HepG2 (cell line): ENCODE measurements around the gene KANK4. TPM values are rescaled to one million over a fixed set of nuclear protein-coding genes. Genes with fewer than 3 reads are reported as not detected.
A peak's percentile ranks its signal among the peaks of the same experiment; 100 is the strongest.

ENCODE experiments used
- ATAC-seq: fragments of 200-7000 bp; cut with Tn5 transposase; 3 replicates; pipeline ENCODE4 v1.9.1; 2020; ENCODE audit warnings: mild to moderate bottlenecking, moderate library complexity
- BruUV-seq: library from RNA; stranded (reverse); fragments of 400-500 nt; replicated peaks from 2 replicates; lab custom pipeline; 2021; lab: Mats Ljungman, UMichigan
- CTCF ChIA-PET: fragments of 300-600 bp; formaldehyde crosslinking; extraction: SDS; loops from one replicate; lab custom pipeline; 2021; ENCODE audit warnings: low total read pairs, inconsistent platforms, low intra/inter-chr PET ratio; lab: Yijun Ruan, JAX
- POLR2A ChIA-PET: fragments of 350-600 bp; sonication (Branson Sonifier 250); formaldehyde crosslinking; loops from one replicate; lab custom pipeline; 2020; ENCODE audit warnings: antibody characterized with exemption, inconsistent platforms; lab: Yijun Ruan, JAX
- DNase-seq: peaks from one replicate; pipeline ENCODE4 v3.0.0-alpha.2; 2015; ENCODE audit warnings: low spot score
- FAIRE-seq: peaks from 3 replicates; lab custom pipeline; 2011; peaks lifted over from hg19 to GRCh38; lab: Jason Lieb, UNC
- H2AFZ ChIP-seq: one replicate; pipeline ENCODE4 v1.6.1; 2011; ENCODE audit warnings: low read length, inconsistent platforms
- H3K27ac ChIP-seq: fragments of 300-600 bp; 3 replicates; pipeline ENCODE4 v1.8.0; 2011; ENCODE audit warnings: mixed run types, mild to moderate bottlenecking, mixed read lengths, low read length, inconsistent platforms; ENCODE audit not compliant: insufficient read depth; ENCODE audit errors: extremely low read length
- H3K27me3 ChIP-seq, 2 experiments: fragments of 200-600 bp in 1 of 2; 2 replicates in 1 of 2; 3 replicates in 1 of 2; pipeline versions ENCODE4 v1.6.0 to v1.8.0; 2011; ENCODE audit warnings: low read length in 2 of 2, mild to moderate bottlenecking in 2 of 2, moderate library complexity in 2 of 2, inconsistent platforms in 1 of 2; ENCODE audit not compliant: insufficient read depth in 2 of 2, control insufficient read depth in 1 of 2
- H3K36me3 ChIP-seq, 2 experiments: fragments of 200-600 bp in 1 of 2; replicated peaks in 1 of 2; 2 replicates in 1 of 2; 3 replicates in 1 of 2; pipeline versions ENCODE4 v1.5.1 to v1.8.0; 2011; ENCODE audit warnings: low read length in 2 of 2, inconsistent platforms in 1 of 2; ENCODE audit not compliant: insufficient read depth in 2 of 2, control insufficient read depth in 1 of 2
- H3K4me1 ChIP-seq: 2 replicates; pipeline ENCODE4 v1.5.1; 2012; ENCODE audit warnings: low read length, inconsistent platforms; ENCODE audit not compliant: insufficient read depth
- H3K4me2 ChIP-seq: 2 replicates; pipeline ENCODE4 v1.6.0; 2011; ENCODE audit warnings: low read depth, low read length, inconsistent platforms
- H3K4me3 ChIP-seq, 3 experiments: fragments of 200-600 bp in 1 of 3; sonication (generic), shearing (Covaris generic) in 1 of 3; replicated peaks in 1 of 3; 2 replicates each; pipeline ENCODE4 v1.5.1; 2011 to 2016; ENCODE audit warnings: low read length in 3 of 3, inconsistent platforms in 2 of 3, low read depth in 2 of 3, mild to moderate bottlenecking in 2 of 3, control low read depth in 1 of 3, mixed read lengths in 1 of 3; ENCODE audit not compliant: insufficient read depth in 1 of 3
- H3K79me2 ChIP-seq: one replicate; pipeline ENCODE4 v1.6.1; 2011; ENCODE audit warnings: low read length, inconsistent platforms; ENCODE audit not compliant: insufficient read depth
- H3K9ac ChIP-seq: 2 replicates; pipeline ENCODE4 v1.6.0; 2011; ENCODE audit warnings: mild to moderate bottlenecking, low read depth, low read length, inconsistent platforms; ENCODE audit not compliant: insufficient read depth
- H3K9me3 ChIP-seq: 2 replicates; pipeline ENCODE4 v1.5.1; 2012; ENCODE audit warnings: mild to moderate bottlenecking, low read length
- H4K20me1 ChIP-seq: 2 replicates; pipeline ENCODE4 v1.6.0; 2011; ENCODE audit warnings: inconsistent platforms, mild to moderate bottlenecking, low read length, moderate library complexity; ENCODE audit not compliant: insufficient read depth
- PHF8 ChIP-seq: sonication (generic); formaldehyde crosslinking; IDR thresholded peaks from 2 replicates; pipeline ENCODE4 v1.5.0; 2020; ENCODE audit warnings: missing genetic modification reagents
- POLR2AphosphoS5 ChIP-seq: IDR thresholded peaks from 2 replicates; pipeline ENCODE4 v1.6.1; 2012; ENCODE audit warnings: low read depth, low read length
- RFXAP ChIP-seq: sonication (generic); formaldehyde crosslinking; IDR thresholded peaks from 2 replicates; pipeline ENCODE4 v1.4.0; 2020; ENCODE audit warnings: missing genetic modification reagents, borderline replicate concordance
- SALL1 ChIP-seq: sonication (generic); formaldehyde crosslinking; IDR thresholded peaks from 2 replicates; pipeline ENCODE4 v1.8.0; 2022; ENCODE audit warnings: mild to moderate bottlenecking, missing genetic modification reagents
- TARDBP ChIP-seq: sonication (generic); formaldehyde crosslinking; IDR thresholded peaks from 2 replicates; pipeline ENCODE4 v1.8.0; 2022; ENCODE audit warnings: mild to moderate bottlenecking, missing genetic modification reagents
- TEAD3 ChIP-seq: optimal IDR thresholded peaks from 2 replicates; pipeline ENCODE3; 2016; ENCODE audit warnings: borderline replicate concordance
- U2AF2 ChIP-seq: fragments of 200-400 bp; formaldehyde crosslinking; IDR thresholded peaks from 2 replicates; pipeline ENCODE4 v1.6.1; 2017; ENCODE audit warnings: low read depth, mild to moderate bottlenecking, low read length
- ZNF34 ChIP-seq: sonication (generic); formaldehyde crosslinking; IDR thresholded peaks from 2 replicates; pipeline ENCODE4 v1.4.0; 2020; ENCODE audit warnings: mild to moderate bottlenecking, missing genetic modification reagents, borderline replicate concordance
- ZNF383 ChIP-seq: sonication (generic); formaldehyde crosslinking; IDR thresholded peaks from 2 replicates; pipeline ENCODE4 v1.4.0; 2020; ENCODE audit warnings: missing genetic modification reagents, mild to moderate bottlenecking, borderline replicate concordance
- ZNF563 ChIP-seq: sonication (generic); formaldehyde crosslinking; IDR thresholded peaks from 2 replicates; pipeline ENCODE4 v1.8.0; 2022; ENCODE audit warnings: mild to moderate bottlenecking, moderate library complexity, missing genetic modification reagents
- ZNF616 ChIP-seq: sonication (generic); formaldehyde crosslinking; IDR thresholded peaks from 2 replicates; pipeline ENCODE4 v1.5.0; 2020; ENCODE audit warnings: low read depth, mild to moderate bottlenecking, missing genetic modification reagents
- ZNF782 ChIP-seq: sonication (generic); formaldehyde crosslinking; IDR thresholded peaks from 2 replicates; pipeline ENCODE4 v1.4.0; 2020; ENCODE audit warnings: missing genetic modification reagents, mild to moderate bottlenecking, borderline replicate concordance
- WGBS: methylation state at CpG from one replicate; pipeline ENCODE4 v1.1.6; 2017; ENCODE audit warnings: low lambda C conversion rate; 5-methylcytosine and 5-hydroxymethylcytosine counted together
- in situ Hi-C: cut with HindIII; loops from 2 replicates; pipeline ENCODE4 v1.10.0; 2017; ENCODE audit warnings: low pct_unique_long_range_greater_than_20kb; ENCODE audit not compliant: extremely low pct_ligation_motif_present
- intact Hi-C: fragments of 100-400 bp; cut with micrococcal nuclease; formaldehyde crosslinking; loops from one replicate; pipeline ENCODE4 v1.10.0; 2022; ENCODE audit not compliant: unreplicated experiment
- polyA plus RNA-seq, 8 experiments: library from polyadenylated mRNA; depleted of rRNA in 3 of 8; stranded (reverse) in 7 of 8; unstranded in 1 of 8; fragments of >200 nt; fragmentation: Illumina TruSeq in 4 of 8; extraction: Trizol in 4 of 8; gene quantifications; 2 replicates each; pipeline versions ENCODE4 v1.2.1 to v1.2.3, GENCODE V29; 2011 to 2016; ENCODE audit warnings: low read depth in 4 of 8, missing spikeins in 1 of 8, mixed read lengths in 1 of 8; ENCODE audit not compliant: insufficient read depth in 1 of 8
- total RNA-seq, 5 experiments: library from RNA; depleted of rRNA; stranded (reverse); fragments of >200 nt; fragmentation: Illumina TruSeq; extraction: Trizol; gene quantifications; 2 replicates each; pipeline ENCODE4 v1.2.3, GENCODE V29; 2016; ENCODE audit warnings: low read depth in 1 of 5
- TF ChIP-seq, protein P1 (sequence below): sonication (generic); formaldehyde crosslinking; IDR thresholded peaks from 2 replicates; pipeline ENCODE4 v1.5.0; 2020; ENCODE audit warnings: mild to moderate bottlenecking, missing genetic modification reagents
- TF ChIP-seq, protein P2 (sequence below): IDR thresholded peaks from 2 replicates; pipeline ENCODE4 v1.6.1; 2016; ENCODE audit warnings: mild to moderate bottlenecking
- TF ChIP-seq, protein P3 (sequence below), 2 experiments: sonication (generic) in 1 of 2; formaldehyde crosslinking in 1 of 2; IDR thresholded peaks; 2 replicates each; pipeline versions ENCODE4 v1.4.0 to v1.6.1; 2018 to 2020; ENCODE audit warnings: missing genetic modification reagents in 2 of 2, borderline replicate concordance in 1 of 2, low read depth in 1 of 2, mild to moderate bottlenecking in 1 of 2, missing biosample characterization in 1 of 2

Gene KANK4
- total and polyA plus RNA-seq, 2 of the 13 experiments (the other 11 are each of a cell fraction or from before 2014, with no cell fraction given), result 16.1 to 25.7 TPM

DNA sequence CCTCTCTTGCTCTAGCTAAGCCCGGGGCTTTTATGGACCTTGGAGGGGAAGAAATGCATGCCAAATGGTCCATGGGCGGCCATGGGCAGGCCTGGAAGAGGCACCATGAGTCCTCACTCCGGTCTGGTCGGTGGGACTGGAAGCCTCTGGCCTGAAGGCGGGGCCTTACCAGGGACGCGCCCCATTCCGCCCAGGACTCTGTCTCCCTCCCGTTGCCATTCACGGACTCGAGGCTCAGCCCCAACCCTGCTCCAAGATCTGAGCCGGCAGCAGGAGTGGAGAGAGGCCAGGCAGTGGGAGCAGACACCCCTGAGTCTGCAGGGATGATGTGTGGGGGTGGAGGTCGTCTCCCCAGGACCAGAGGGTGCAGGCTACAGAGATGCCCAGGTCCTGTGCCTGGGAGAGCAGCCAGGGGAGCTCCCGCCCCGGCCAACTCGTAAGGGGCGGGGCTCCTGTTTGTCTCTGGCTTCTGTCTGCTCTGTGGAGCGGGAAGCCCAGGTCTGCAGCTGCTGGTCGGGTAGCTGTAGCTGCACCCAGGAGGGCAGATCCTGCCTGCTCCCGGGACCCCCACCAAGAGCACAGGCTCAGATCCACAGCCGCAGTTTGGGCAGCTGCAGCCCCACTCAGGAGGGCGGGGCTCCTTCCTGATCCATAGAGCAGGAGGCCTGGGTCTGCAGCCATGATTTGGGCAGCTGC is 8.3 kb upstream of the KANK4 start:
- H3K4me1 ChIP-seq, result peaks cover 35% of the 10 kb centered on the region
- H3K27ac ChIP-seq, result no peak overlapping the region
- FAIRE-seq (peak; percentile 15), ATAC-seq (peak; percentile 95), DNase-seq (no peak)
- ChIA-PET POLR2A (interaction anchor here (1.3 to 1.7 kb wide), 3 partner anchors 11 to 108 kb away, joined by 3 to 8 read pairs (median 5); no protein-coding TSS in a partner anchor), CTCF (no interaction called here)
- H3K9me3 ChIP-seq, result no peaks in the 10 kb centered on the region
- no peaks in the 10 kb centered on the region for H3K79me2 ChIP-seq
- no TSS peak for BruUV-seq
- no peaks in the 10 kb centered on the region; a peak in 1 of 5 replicates for H3K27me3 ChIP-seq
- peak overlapping the region; percentile 11 to 73 (median 33); a peak in 5 of 6 replicates for H3K4me3 ChIP-seq
- no peaks in the 10 kb centered on the region for H4K20me1 ChIP-seq
- H3K4me2 ChIP-seq, result peak overlapping the region; percentile 90
- intact Hi-C loops, result no loop called here
- WGBS, result 4% methylated on average over 13 of the region's 22 CpGs
- peak overlapping the region; percentile 90 for H2AFZ ChIP-seq
- no peaks in the 10 kb centered on the region for H3K36me3 ChIP-seq
- in situ Hi-C loops, result no loop called here
- H3K9ac ChIP-seq, result 0 out of 2 replicates have a peak overlapping the region, but pooled peaks have one; percentile 20
- TF ChIP-seq, protein P1, sequence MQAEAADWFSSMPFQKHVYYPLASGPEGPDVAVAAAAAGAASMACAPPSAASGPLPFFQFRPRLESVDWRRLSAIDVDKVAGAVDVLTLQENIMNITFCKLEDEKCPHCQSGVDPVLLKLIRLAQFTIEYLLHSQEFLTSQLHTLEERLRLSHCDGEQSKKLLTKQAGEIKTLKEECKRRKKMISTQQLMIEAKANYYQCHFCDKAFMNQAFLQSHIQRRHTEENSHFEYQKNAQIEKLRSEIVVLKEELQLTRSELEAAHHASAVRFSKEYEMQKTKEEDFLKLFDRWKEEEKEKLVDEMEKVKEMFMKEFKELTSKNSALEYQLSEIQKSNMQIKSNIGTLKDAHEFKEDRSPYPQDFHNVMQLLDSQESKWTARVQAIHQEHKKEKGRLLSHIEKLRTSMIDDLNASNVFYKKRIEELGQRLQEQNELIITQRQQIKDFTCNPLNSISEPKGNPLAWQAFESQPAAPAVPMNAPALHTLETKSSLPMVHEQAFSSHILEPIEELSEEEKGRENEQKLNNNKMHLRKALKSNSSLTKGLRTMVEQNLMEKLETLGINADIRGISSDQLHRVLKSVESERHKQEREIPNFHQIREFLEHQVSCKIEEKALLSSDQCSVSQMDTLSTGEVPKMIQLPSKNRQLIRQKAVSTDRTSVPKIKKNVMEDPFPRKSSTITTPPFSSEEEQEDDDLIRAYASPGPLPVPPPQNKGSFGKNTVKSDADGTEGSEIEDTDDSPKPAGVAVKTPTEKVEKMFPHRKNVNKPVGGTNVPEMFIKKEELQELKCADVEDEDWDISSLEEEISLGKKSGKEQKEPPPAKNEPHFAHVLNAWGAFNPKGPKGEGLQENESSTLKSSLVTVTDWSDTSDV, result 0 out of 2 replicates have a peak, but pooled peaks have one; percentile 54
- 0 out of 2 replicates have a peak, but pooled peaks have one; percentile 54 for TF ChIP-seq ZNF34 (CRISPR knock-in tag)
- TF ChIP-seq, protein P2, sequence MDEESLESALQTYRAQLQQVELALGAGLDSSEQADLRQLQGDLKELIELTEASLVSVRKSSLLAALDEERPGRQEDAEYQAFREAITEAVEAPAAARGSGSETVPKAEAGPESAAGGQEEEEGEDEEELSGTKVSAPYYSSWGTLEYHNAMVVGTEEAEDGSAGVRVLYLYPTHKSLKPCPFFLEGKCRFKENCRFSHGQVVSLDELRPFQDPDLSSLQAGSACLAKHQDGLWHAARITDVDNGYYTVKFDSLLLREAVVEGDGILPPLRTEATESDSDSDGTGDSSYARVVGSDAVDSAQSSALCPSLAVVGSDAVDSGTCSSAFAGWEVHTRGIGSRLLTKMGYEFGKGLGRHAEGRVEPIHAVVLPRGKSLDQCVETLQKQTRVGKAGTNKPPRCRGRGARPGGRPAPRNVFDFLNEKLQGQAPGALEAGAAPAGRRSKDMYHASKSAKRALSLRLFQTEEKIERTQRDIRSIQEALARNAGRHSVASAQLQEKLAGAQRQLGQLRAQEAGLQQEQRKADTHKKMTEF (CRISPR knock-in tag), result 0 out of 2 replicates have a peak, but pooled peaks have one; percentile 21
- TF ChIP-seq RFXAP, result no peak
- TF ChIP-seq ZNF616 (CRISPR knock-in tag), result 0 out of 2 replicates have a peak, but pooled peaks have one; percentile 38
- TF ChIP-seq ZNF563 (CRISPR knock-in tag), result peak; percentile 35; the same call in 1 of the 2 replicates
- TF ChIP-seq, protein P3, sequence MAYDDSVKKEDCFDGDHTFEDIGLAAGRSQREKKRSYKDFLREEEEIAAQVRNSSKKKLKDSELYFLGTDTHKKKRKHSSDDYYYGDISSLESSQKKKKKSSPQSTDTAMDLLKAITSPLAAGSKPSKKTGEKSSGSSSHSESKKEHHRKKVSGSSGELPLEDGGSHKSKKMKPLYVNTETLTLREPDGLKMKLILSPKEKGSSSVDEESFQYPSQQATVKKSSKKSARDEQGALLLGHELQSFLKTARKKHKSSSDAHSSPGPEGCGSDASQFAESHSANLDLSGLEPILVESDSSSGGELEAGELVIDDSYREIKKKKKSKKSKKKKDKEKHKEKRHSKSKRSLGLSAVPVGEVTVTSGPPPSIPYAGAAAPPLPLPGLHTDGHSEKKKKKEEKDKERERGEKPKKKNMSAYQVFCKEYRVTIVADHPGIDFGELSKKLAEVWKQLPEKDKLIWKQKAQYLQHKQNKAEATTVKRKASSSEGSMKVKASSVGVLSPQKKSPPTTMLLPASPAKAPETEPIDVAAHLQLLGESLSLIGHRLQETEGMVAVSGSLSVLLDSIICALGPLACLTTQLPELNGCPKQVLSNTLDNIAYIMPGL (CRISPR knock-in tag; IDR thresholded peaks at IDR 0.05; ENCODE audit: borderline replicate concordance in 1 of 2, low read depth in 1 of 2), result peak in 1 of 2 experiments; percentile 39; a peak in 1 of 4 replicates
- TF ChIP-seq U2AF2, result no peak
- TF ChIP-seq SALL1 (CRISPR knock-in tag), result peak; percentile 39
- TF ChIP-seq ZNF383, result 0 out of 2 replicates have a peak, but pooled peaks have one; percentile 57
- TF ChIP-seq PHF8 (CRISPR knock-in tag), result peak; percentile 56; the same call in 1 of the 2 replicates
- TF ChIP-seq POLR2AphosphoS5, result peak; percentile 35; the same call in 1 of the 2 replicates
- TF ChIP-seq ZNF782, result peak; percentile 84; the same call in 1 of the 2 replicates
- peak; percentile 29 for TF ChIP-seq TEAD3
- TF ChIP-seq TARDBP (CRISPR knock-in tag), result no peak
